GM10248 (cell line): Measurements from ENCODE around the gene CYP24A1.

Experiments
- CTCF ChIA-PET: fragments of 300-600 bp; sonication (Branson Sonifier 250); formaldehyde crosslinking; extraction: SDS; loops from one replicate; lab custom pipeline; 2021; ENCODE audit warnings: antibody characterized with exemption; lab: Yijun Ruan, JAX
- POLR2A ChIA-PET: fragments of 350-650 bp; sonication (Branson Sonifier 250); formaldehyde crosslinking; extraction: SDS; loops from one replicate; lab custom pipeline; 2020; ENCODE audit warnings: antibody characterized with exemption; lab: Yijun Ruan, JAX
- DNase-seq: peaks from one replicate; pipeline ENCODE4 v3.0.0; 2012; ENCODE audit errors: extremely low spot score
- CTCF ChIP-seq: IDR thresholded peaks from 2 replicates; pipeline ENCODE4 v1.5.1; 2012; ENCODE audit warnings: mild to moderate bottlenecking, low read depth; ENCODE audit errors: extremely low read depth, missing control alignments, control extremely low read depth

CYP24A1 gene

DNA sequence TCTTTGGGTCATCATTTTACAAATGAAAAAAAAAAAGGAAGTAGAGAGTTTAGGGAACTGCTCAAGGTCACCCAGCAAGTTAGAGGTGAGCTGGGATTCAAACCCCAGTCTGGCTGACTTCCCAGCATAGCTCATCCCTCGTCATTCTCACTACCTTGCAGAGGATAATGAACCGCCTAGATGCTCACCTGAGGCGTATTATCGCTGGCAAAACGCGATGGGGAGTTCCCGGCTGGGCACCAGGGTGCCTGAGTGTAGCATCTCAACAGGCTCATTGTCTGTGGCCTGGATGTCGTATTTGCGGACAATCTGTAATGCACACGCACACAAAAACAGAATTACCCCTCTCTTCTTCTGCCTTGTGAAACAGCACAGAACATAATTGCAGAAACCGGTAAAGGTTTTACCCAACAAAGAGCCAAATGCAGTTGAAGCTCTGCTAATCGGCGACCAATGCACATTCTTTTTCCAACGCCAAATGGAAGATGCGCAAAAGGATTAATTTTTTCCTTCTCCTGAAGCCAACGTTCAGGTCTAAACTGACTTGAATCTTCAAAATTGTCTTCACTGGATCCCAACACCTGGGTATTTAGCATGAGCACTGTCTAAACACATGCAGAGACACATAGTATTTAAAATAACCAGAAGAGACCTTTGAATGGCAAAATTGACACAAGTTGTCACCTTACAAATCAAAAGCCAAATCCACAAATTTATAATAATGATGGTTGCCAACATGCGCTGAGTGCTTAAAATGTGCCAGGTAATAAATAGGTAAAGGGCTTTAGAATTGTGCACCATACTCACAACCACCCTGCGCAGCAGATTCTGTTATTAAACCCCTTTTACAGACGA lies 16.6 kb downstream of the CYP24A1 start:
- DNase-seq = no peak
- no peak for TF ChIP-seq CTCF
- ChIA-PET POLR2A (no interaction called here), CTCF (interaction anchor here (1.3 kb wide), 1 partner anchor 60 kb away, joined by 3 read pairs; no protein-coding TSS in a partner anchor)

- TF ChIP-seq CTCF = no peak
- DNase-seq = no peak
- CTCF ChIA-PET = interaction anchor here (1.3 kb wide), 1 partner anchor 60 kb away, joined by 3 read pairs; no protein-coding TSS in a partner anchor
- POLR2A ChIA-PET = no interaction called here
Measured at GRCh38 chr20:54156522-54156921, 17.3 kb downstream of the CYP24A1 start.

GRCh38 chr20:54155736-54156317 lies 18.0 kb downstream of the CYP24A1 start:
- POLR2A ChIA-PET = no interaction called here
- CTCF ChIA-PET = interaction anchor here (0.7 kb wide), 1 partner anchor 14 kb away, joined by 3 read pairs; no protein-coding TSS in a partner anchor
- DNase-seq = no peak
- TF ChIP-seq CTCF = no peak

GRCh38 chr20:54154439-54154838 lies 19.3 kb downstream of the CYP24A1 start:
- DNase-seq = no peak
- ChIA-PET POLR2A (no interaction called here), CTCF (interaction anchor here (1.0 to 1.5 kb wide), 2 partner anchors 44 to 46 kb away, joined by 3 read pairs; no protein-coding TSS in a partner anchor)
- TF ChIP-seq CTCF = no peak

DNA sequence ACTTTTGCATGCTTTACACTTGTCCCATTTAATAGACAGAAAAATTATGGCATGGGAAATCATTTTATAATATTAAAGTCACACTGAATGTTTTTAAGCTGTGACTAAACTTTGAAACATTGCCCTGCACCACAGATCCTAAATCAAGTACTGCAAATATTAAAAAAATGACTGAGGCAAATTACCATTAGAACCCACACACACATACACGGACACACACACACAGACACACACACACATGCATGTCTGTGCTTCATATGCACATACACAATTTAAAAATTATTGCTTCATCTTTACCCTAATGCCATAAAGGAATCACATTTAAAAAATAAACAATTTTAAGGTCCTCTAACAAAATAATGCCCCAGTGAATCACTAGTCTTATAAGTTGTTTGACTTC lies 19.9 kb downstream of the CYP24A1 start:
- ChIA-PET POLR2A (no interaction called here), CTCF (interaction anchor here (1.0 to 1.5 kb wide), 2 partner anchors 43 to 46 kb away, joined by 3 read pairs; no protein-coding TSS in a partner anchor)
- DNase-seq = no peak
- no peak for TF ChIP-seq CTCF

DNA sequence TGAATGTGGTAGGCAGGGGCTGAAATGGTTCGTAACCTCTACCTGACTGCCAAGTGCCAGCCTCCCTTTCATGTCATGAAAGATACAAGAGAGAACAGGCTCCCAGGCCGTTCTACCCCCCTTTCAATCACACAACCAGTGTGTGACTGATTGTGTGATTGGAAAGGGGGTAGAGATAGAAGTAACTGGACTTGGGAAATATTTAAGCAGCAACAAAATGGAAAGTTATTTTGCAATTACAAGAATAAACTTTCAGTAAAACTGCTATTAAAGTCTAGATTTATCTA lies 20.8 kb downstream of the CYP24A1 start:
- DNase-seq = no peak
- CTCF ChIA-PET = interaction anchor here (1.0 kb wide), 1 partner anchor 57 kb away, joined by 3 read pairs; no protein-coding TSS in a partner anchor
- no peak for TF ChIP-seq CTCF
- POLR2A ChIA-PET = no interaction called here
